Caco-2 (cell line): ENCODE data around the gene SLIT3. TPM values are rescaled to one million over a fixed set of nuclear protein-coding genes. Genes with fewer than 3 reads are reported as not detected.
A peak's percentile ranks its signal among the peaks of the same experiment; 100 is the strongest.

Source experiments
- BruUV-seq: library from RNA; stranded (reverse); fragments of 400-500 nt; replicated peaks from 2 replicates; lab custom pipeline; 2021; lab: Mats Ljungman, UMichigan
- CTCF ChIA-PET: fragments of 300-600 bp; sonication (Branson Sonifier 250); formaldehyde crosslinking; loops from one replicate; lab custom pipeline; 2022; ENCODE audit warnings: antibody characterized with exemption; lab: Charles Lee
- POLR2A ChIA-PET: fragments of 300-600 bp; sonication (Branson Sonifier 250); formaldehyde crosslinking; loops from one replicate; lab custom pipeline; 2022; ENCODE audit warnings: antibody characterized with exemption; lab: Charles Lee
- DNase-seq, 2 experiments: peaks; one replicate each; pipeline versions ENCODE4 v3.0.0 to v3.0.0-alpha.2; 2020 to 2022
- H3K27me3 ChIP-seq: replicated peaks from 2 replicates; pipeline ENCODE4 v1.6.0; 2011; ENCODE audit warnings: low read length; ENCODE audit not compliant: control insufficient read depth, insufficient read depth
- H3K36me3 ChIP-seq: 2 replicates; pipeline ENCODE4 v1.5.1; 2011; ENCODE audit warnings: low read length; ENCODE audit not compliant: control insufficient read depth, insufficient read depth
- H3K4me1 ChIP-seq: fragments of 250-450 bp; sonication (Bioruptor Pico); 2 replicates; pipeline ENCODE4 v1.5.1; 2020; ENCODE audit warnings: mild to moderate bottlenecking
- H3K4me3 ChIP-seq: 2 replicates; pipeline ENCODE4 v1.5.1; 2011; ENCODE audit warnings: low read depth, mild to moderate bottlenecking, control low read depth, low read length
- H3K9me3 ChIP-seq: fragments of 250-450 bp; sonication (Bioruptor Pico); 2 replicates; pipeline ENCODE4 v1.5.1; 2020; ENCODE audit warnings: mild to moderate bottlenecking, moderate library complexity
- H3K27ac Mint-ChIP-seq: one replicate; pipeline ENCODE4 v1.8.0; 2022; ENCODE audit warnings: mixed read lengths; ENCODE audit not compliant: unreplicated experiment
- H3K27me3 Mint-ChIP-seq: one replicate; pipeline ENCODE4 v1.8.0; 2022; ENCODE audit warnings: mixed read lengths; ENCODE audit not compliant: insufficient read depth, unreplicated experiment
- H3K36me3 Mint-ChIP-seq: one replicate; pipeline ENCODE4 v1.8.0; 2022; ENCODE audit warnings: mild to moderate bottlenecking, mixed read lengths; ENCODE audit not compliant: insufficient read depth, unreplicated experiment
- H3K4me1 Mint-ChIP-seq: one replicate; pipeline ENCODE4 v1.8.0; 2022; ENCODE audit warnings: low read depth, mixed read lengths; ENCODE audit not compliant: unreplicated experiment
- H3K4me3 Mint-ChIP-seq: one replicate; pipeline ENCODE4 v1.8.0; 2022; ENCODE audit warnings: mild to moderate bottlenecking, moderate library complexity, mixed read lengths; ENCODE audit not compliant: unreplicated experiment
- H3K9me3 Mint-ChIP-seq: one replicate; pipeline ENCODE4 v1.8.0; 2022; ENCODE audit warnings: mixed read lengths; ENCODE audit not compliant: unreplicated experiment
- CTCF ChIP-seq, 2 experiments: fragments of 200-600 bp in 1 of 2; IDR thresholded peaks; 1 replicate in 1 of 2; 2 replicates in 1 of 2; pipeline versions ENCODE4 v1.5.1 to v1.8.0; 2011 to 2022; ENCODE audit warnings: antibody characterized with exemption in 1 of 2, control low read depth in 1 of 2, inconsistent platforms in 1 of 2, low read depth in 1 of 2, low read length in 1 of 2, mild to moderate bottlenecking in 1 of 2, moderate library complexity in 1 of 2; ENCODE audit not compliant: insufficient read depth in 1 of 2, severe bottlenecking in 1 of 2, unreplicated experiment in 1 of 2
- intact Hi-C: fragments of 100-400 bp; cut with micrococcal nuclease; formaldehyde crosslinking; loops from one replicate; pipeline ENCODE4 v1.10.0; 2022; ENCODE audit not compliant: unreplicated experiment
- total RNA-seq: library from RNA; stranded (reverse); gene quantifications from 2 replicates; pipeline ENCODE4 v1.2.3, GENCODE V29; 2022

SLIT3 gene
- total RNA-seq, 1 experiment from 2014 or later, result 2.1 TPM

GRCh38 chr5:168696611-168697010 is 604.3 kb downstream of the SLIT3 start:
- peak in 1 of 2 experiments; percentile 17 for DNase-seq
- H3K9me3 Mint-ChIP-seq, result no peaks in the 10 kb centered on the region
- H3K27me3 Mint-ChIP-seq, result no peaks in the 10 kb centered on the region
- peaks cover 15% of the 10 kb centered on the region for H3K36me3 Mint-ChIP-seq
- peak overlapping the region; percentile 88 for H3K27ac Mint-ChIP-seq
- H3K4me3 Mint-ChIP-seq, result no peak overlapping the region
- no TSS peak for BruUV-seq
- no peak overlapping the region for H3K4me3 ChIP-seq
- no peaks in the 10 kb centered on the region for H3K27me3 ChIP-seq
- H3K4me1 Mint-ChIP-seq, result peaks cover 67% of the 10 kb centered on the region
- ChIA-PET POLR2A (no interaction called here), CTCF (no interaction called here)
- intact Hi-C loops, result no loop called here
- H3K36me3 ChIP-seq, result no peaks in the 10 kb centered on the region
- TF ChIP-seq CTCF (IDR thresholded peaks at IDR 0.05; ENCODE audit: insufficient read depth in 1 of 2, low read depth in 1 of 2, low read length in 1 of 2, severe bottlenecking in 1 of 2, unreplicated experiment in 1 of 2), result no peak
- no peaks in the 10 kb centered on the region for H3K9me3 ChIP-seq
- peaks cover 60% of the 10 kb centered on the region for H3K4me1 ChIP-seq

GRCh38 chr5:168695301-168695835 is 605.6 kb downstream of the SLIT3 start:
- H3K4me1 Mint-ChIP-seq, result peaks cover 76% of the 10 kb centered on the region
- no peaks in the 10 kb centered on the region for H3K9me3 Mint-ChIP-seq
- H3K27me3 ChIP-seq, result no peaks in the 10 kb centered on the region
- no peak for DNase-seq
- TF ChIP-seq CTCF (IDR thresholded peaks at IDR 0.05; ENCODE audit: insufficient read depth in 1 of 2, low read depth in 1 of 2, low read length in 1 of 2, severe bottlenecking in 1 of 2, unreplicated experiment in 1 of 2), result no peak
- H3K36me3 ChIP-seq, result no peaks in the 10 kb centered on the region
- intact Hi-C loops, result no loop called here
- H3K36me3 Mint-ChIP-seq, result peaks cover 15% of the 10 kb centered on the region
- no peaks in the 10 kb centered on the region for H3K9me3 ChIP-seq
- H3K4me3 Mint-ChIP-seq, result peak overlapping the region; percentile 14
- no peak overlapping the region for H3K4me3 ChIP-seq
- H3K27me3 Mint-ChIP-seq, result no peaks in the 10 kb centered on the region
- POLR2A ChIA-PET, result no interaction called here
- peak overlapping the region; percentile 88 for H3K27ac Mint-ChIP-seq
- BruUV-seq, result no TSS peak
- CTCF ChIA-PET, result no interaction called here
- peaks cover 73% of the 10 kb centered on the region for H3K4me1 ChIP-seq

DNA sequence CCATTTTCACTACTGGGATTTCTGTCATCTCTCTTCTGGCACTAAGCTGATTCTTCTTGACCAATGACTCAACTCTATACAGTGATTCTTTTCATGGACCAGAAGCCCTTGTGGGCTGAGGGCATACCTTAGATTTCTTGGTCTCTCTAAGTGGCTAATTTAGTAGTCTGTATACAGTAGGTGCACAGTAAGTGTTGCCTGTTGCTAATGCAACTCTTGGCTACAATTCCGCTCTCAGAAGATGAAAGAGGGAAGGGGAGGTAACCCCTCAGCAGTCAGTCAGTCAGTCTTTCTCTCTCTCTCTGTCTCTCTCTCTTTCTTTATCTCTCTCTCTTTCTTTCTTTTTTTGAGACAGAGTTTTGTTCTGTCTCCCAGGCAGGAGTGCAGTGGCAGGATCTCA is 606.6 kb downstream of the SLIT3 start:
- Mint-ChIP-seq H3K27ac (peak overlapping the region; percentile 88), H3K27me3 (no peaks in the 10 kb centered on the region), H3K4me1 (peaks cover 83% of the 10 kb centered on the region), H3K36me3 (peaks cover 15% of the 10 kb centered on the region), H3K4me3 (peak overlapping the region; percentile 60), H3K9me3 (no peaks in the 10 kb centered on the region)
- Histone ChIP-seq H3K4me3 (no peak overlapping the region), H3K9me3 (no peaks in the 10 kb centered on the region), H3K27me3 (no peaks in the 10 kb centered on the region), H3K4me1 (peaks cover 76% of the 10 kb centered on the region), H3K36me3 (no peaks in the 10 kb centered on the region)
- TF ChIP-seq CTCF (IDR thresholded peaks at IDR 0.05; ENCODE audit: insufficient read depth in 1 of 2, low read depth in 1 of 2, low read length in 1 of 2, severe bottlenecking in 1 of 2, unreplicated experiment in 1 of 2), result no peak
- DNase-seq, result no peak
- BruUV-seq, result no TSS peak
- ChIA-PET POLR2A (no interaction called here), CTCF (no interaction called here)
- intact Hi-C loops, result loop anchor here (5.0 kb wide), 1 partner anchor 178 kb away; no protein-coding TSS in a partner anchor
